ENCODE measurements around the gene CRADD.
"Not testable (repeated sequence)": the region's sequence is repeated elsewhere in the genome, so short reads cannot be mapped to it uniquely, and the experiment has no call there.

Gene CRADD

GRCh38 chr12:93798279-93799151 is 121.3 kb downstream of the CRADD start:
- TF ChIP-seq CTCF (conservative IDR thresholded peaks at IDR 0.05; ENCODE audit: low read depth, low read length) = no peak
- DNase-seq (ENCODE audit: low read depth) = no peak
- H3K4me3 ChIP-seq (ENCODE audit: low read length) = no peak overlapping the region

GRCh38 chr12:93801666-93802065 is 124.5 kb downstream of the CRADD start:
- DNase-seq (ENCODE audit: low read depth); H3K4me3 ChIP-seq (ENCODE audit: low read length): not testable (repeated sequence)

GRCh38 chr12:93802293-93802692 is 125.1 kb downstream of the CRADD start:
- no peak for TF ChIP-seq CTCF (conservative IDR thresholded peaks at IDR 0.05; ENCODE audit: low read depth, low read length)
- H3K4me3 ChIP-seq (ENCODE audit: low read length) = no peak overlapping the region
- DNase-seq (ENCODE audit: low read depth) = no peak

- TF ChIP-seq CTCF (conservative IDR thresholded peaks at IDR 0.05; ENCODE audit: low read depth, low read length) = peak; percentile 21
- H3K4me3 ChIP-seq (ENCODE audit: low read length) = no peak overlapping the region
- no peak for DNase-seq (ENCODE audit: low read depth)
These were observed 125.7 kb downstream of the CRADD start for GRCh38 chr12:93802698-93803423.

- no peak for TF ChIP-seq CTCF (conservative IDR thresholded peaks at IDR 0.05; ENCODE audit: low read depth, low read length)
- DNase-seq (ENCODE audit: low read depth) = no peak
- H3K4me3 ChIP-seq (ENCODE audit: low read length) = no peak overlapping the region
These were observed 126.2 kb downstream of the CRADD start for GRCh38 chr12:93803424-93803807.

- H3K4me3 ChIP-seq (ENCODE audit: low read length) = no peak overlapping the region
- no peak for DNase-seq (ENCODE audit: low read depth)
- no peak for TF ChIP-seq CTCF (conservative IDR thresholded peaks at IDR 0.05; ENCODE audit: low read depth, low read length)
These were observed 127.4 kb downstream of the CRADD start for GRCh38 chr12:93804392-93805179.

GRCh38 chr12:93805736-93806141 is 128.6 kb downstream of the CRADD start:
- TF ChIP-seq CTCF (conservative IDR thresholded peaks at IDR 0.05; ENCODE audit: low read depth, low read length) = no peak
- no peak overlapping the region for H3K4me3 ChIP-seq (ENCODE audit: low read length)
- DNase-seq (ENCODE audit: low read depth) = no peak
